Colonic mucosa (tissue), 4 donors: Measurements from ENCODE around the gene TNFRSF9. TPM values are rescaled to one million over a fixed set of nuclear protein-coding genes. Genes with fewer than 3 reads are reported as not detected.

ENCODE experiments used
- DNase-seq: peaks from one replicate; pipeline ENCODE4 v3.0.0-alpha.2; 2020
- H3K27ac ChIP-seq: fragments of 200-600 bp; one replicate; pipeline ENCODE4 v1.8.0; 2021
- H3K27me3 ChIP-seq: fragments of 200-600 bp; one replicate; pipeline ENCODE4 v1.8.0; 2021
- H3K36me3 ChIP-seq: fragments of 200-600 bp; one replicate; pipeline ENCODE4 v1.8.0; 2021
- H3K4me1 ChIP-seq: fragments of 200-600 bp; one replicate; pipeline ENCODE4 v1.8.0; 2021; ENCODE audit warnings: mild to moderate bottlenecking
- H3K4me3 ChIP-seq: fragments of 200-600 bp; one replicate; pipeline ENCODE4 v1.8.0; 2021
- H3K9ac ChIP-seq, 2 donors: one replicate each; pipeline ENCODE4 v1.7.0; 2013; ENCODE audit warnings: control low read depth in 2 of 2, low read depth in 2 of 2, low read length in 2 of 2
- H3K9me3 ChIP-seq: fragments of 200-600 bp; one replicate; pipeline ENCODE4 v1.8.0; 2021
- CTCF ChIP-seq: fragments of 200-600 bp; IDR thresholded peaks from one replicate; pipeline ENCODE4 v1.8.0; 2022; ENCODE audit warnings: antibody characterized with exemption, mild to moderate bottlenecking
- intact Hi-C: fragments of 100-400 bp; cut with DNase I; formaldehyde crosslinking; loops from one replicate; pipeline ENCODE4 v1.14.1; 2022
- total RNA-seq, 2 donors: library from RNA; stranded (reverse); fragmentation: NEBNext Ultra II Directional in 1 of 2; extraction: Animal tissue kit (Norgen Biotek cat#: 25700) in 1 of 2; gene quantifications; one replicate each; pipeline ENCODE4 v1.2.1, GENCODE V29; 2021
- donor health status: healthy.
- donor health status: DM: no; HTN: no; CAD: no.
- donor health status: DM: no; HTN: no; CAD: no.

Gene TNFRSF9
- total RNA-seq, 2 donors from 2014 or later = 0.17 to 0.56 TPM

DNA sequence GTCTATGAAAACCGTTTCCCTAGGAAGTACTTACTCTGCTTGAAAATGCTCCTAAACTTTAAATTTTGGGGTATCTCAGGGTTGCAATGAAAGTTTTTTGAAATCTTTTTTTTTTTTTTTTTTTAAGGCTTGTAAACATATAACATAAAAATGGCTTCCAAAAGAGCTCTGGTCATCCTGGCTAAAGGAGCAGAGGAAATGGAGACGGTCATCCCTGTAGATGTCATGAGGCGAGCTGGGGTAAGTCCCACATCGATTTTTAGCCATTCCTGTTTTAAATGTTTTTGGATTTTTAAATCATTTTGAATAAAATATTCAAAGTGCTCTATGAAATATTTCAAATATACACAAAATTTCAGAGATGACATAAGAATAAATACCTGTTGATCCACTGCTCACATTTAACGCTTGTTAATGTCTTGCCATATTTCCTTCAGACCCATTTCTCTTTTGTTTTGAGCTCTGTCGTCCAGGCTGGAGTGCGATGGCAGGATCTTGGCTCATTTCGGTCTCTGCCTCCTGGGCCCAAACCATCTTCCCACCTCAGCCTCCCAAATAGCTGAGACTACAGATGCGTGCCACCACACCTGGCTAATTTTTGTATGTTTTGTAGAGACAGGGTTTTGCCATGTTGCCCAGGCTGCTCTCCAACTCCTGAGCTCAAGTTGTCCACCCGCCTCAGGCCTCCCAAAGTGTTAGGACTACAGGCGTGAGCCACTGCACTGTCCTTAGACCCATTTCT is 22.2 kb upstream of the TNFRSF9 start:
- Histone ChIP-seq H3K4me1 (peaks cover 11% of the 10 kb centered on the region), H3K9me3 (no peaks in the 10 kb centered on the region), H3K4me3 (peak overlapping the region; percentile 89), H3K27ac (no peak overlapping the region), H3K27me3 (no peaks in the 10 kb centered on the region), H3K36me3 (no peaks in the 10 kb centered on the region), H3K9ac (peak overlapping the region in 1 of 2 donors; percentile 76)
- intact Hi-C loops = no loop called here
- no peak for DNase-seq
- no peak for TF ChIP-seq CTCF

- H3K4me3 ChIP-seq = peak overlapping the region; percentile 89
- H3K9ac ChIP-seq = peak overlapping the region; percentile 76 to 87
- H3K9me3 ChIP-seq = no peaks in the 10 kb centered on the region
- no peaks in the 10 kb centered on the region for H3K27me3 ChIP-seq
- peaks cover 11% of the 10 kb centered on the region for H3K4me1 ChIP-seq
- DNase-seq = no peak
- TF ChIP-seq CTCF = no peak
- peak overlapping the region; percentile 89 for H3K27ac ChIP-seq
- intact Hi-C loops = no loop called here
- no peaks in the 10 kb centered on the region for H3K36me3 ChIP-seq
Measured at GRCh38 chr1:7962014-7962335, 21.3 kb upstream of the TNFRSF9 start.

GRCh38 chr1:7961216-7962013 is 20.8 kb upstream of the TNFRSF9 start, which contains the start of gene PARK7:
Gene PARK7, plus strand, starts transcription at chr1:7961711. Its CDS starts 1,075 bp downstream, at chr1:7962786.
- no peak for TF ChIP-seq CTCF
- no peaks in the 10 kb centered on the region for H3K9me3 ChIP-seq
- H3K27me3 ChIP-seq = no peaks in the 10 kb centered on the region
- DNase-seq = peak; percentile 100
- intact Hi-C loops = no loop called here
- peak within 1 kb of the TSS; percentile 89 for H3K27ac ChIP-seq
- H3K4me3 ChIP-seq = peak within 1 kb of the TSS; percentile 89
- no peaks in the 10 kb centered on the region for H3K36me3 ChIP-seq
- H3K4me1 ChIP-seq = peaks cover 11% of the 10 kb centered on the region
- peak within 1 kb of the TSS; percentile 87 to 93 for H3K9ac ChIP-seq

DNA sequence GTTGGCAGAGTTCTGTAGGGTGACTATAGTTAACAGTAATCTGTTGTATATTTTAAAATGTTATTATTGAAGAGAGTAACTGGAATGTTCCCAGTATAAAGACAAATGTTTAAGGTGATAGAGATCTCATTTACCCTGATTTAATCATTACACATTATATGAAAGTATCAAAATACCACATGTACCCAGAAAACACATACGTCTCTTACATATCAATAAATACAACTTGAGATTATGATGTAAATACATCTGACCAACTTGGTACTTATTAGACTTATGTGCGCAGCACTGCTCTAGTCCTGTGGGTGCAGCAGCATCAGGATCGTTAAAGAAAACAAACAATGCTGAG is 20.2 kb upstream of the TNFRSF9 start:
- peak overlapping the region; percentile 89 for H3K4me3 ChIP-seq
- peaks cover 11% of the 10 kb centered on the region for H3K4me1 ChIP-seq
- DNase-seq = no peak
- intact Hi-C loops = no loop called here
- H3K27ac ChIP-seq = peak overlapping the region; percentile 89
- no peak for TF ChIP-seq CTCF
- H3K9ac ChIP-seq = peak overlapping the region; percentile 77 to 93
- no peaks in the 10 kb centered on the region for H3K9me3 ChIP-seq
- no peaks in the 10 kb centered on the region for H3K36me3 ChIP-seq
- no peaks in the 10 kb centered on the region for H3K27me3 ChIP-seq

GRCh38 chr1:7960165-7960564 is 19.5 kb upstream of the TNFRSF9 start:
- intact Hi-C loops = no loop called here
- no peaks in the 10 kb centered on the region for H3K36me3 ChIP-seq
- no peak overlapping the region for H3K4me3 ChIP-seq

More at GRCh38 chr1:7960165-7960564, 19.5 kb upstream of the TNFRSF9 start:
- no peaks in the 10 kb centered on the region for H3K9me3 ChIP-seq
- DNase-seq = no peak
- peak overlapping the region; percentile 89 for H3K27ac ChIP-seq
- TF ChIP-seq CTCF = no peak
- no peaks in the 10 kb centered on the region for H3K27me3 ChIP-seq
- peak overlapping the region in 1 of 2 donors; percentile 93 for H3K9ac ChIP-seq
- peaks cover 11% of the 10 kb centered on the region for H3K4me1 ChIP-seq
